ENCODE data around the gene DDX19B.
"Not testable (repeated sequence)": the region's sequence is repeated elsewhere in the genome, so short reads cannot be mapped to it uniquely, and the experiment has no call there.

DNA sequence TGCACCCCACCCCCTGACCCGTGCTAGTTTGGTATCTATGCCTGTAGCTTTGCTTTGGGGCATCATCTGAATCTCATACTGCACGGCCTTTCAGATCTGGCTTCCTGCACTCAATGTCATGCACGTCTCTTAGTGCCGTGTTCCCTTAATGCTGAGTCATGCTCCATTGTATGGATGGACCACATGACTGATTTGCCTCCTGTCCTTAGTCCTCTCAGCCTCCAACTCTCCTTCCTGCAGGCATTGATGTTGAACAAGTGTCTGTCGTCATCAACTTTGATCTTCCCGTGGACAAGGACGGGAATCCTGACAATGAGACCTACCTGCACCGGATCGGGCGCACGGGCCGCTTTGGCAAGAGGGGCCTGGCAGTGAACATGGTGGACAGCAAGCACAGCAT lies 33.7 kb downstream of the DDX19B start:
- TF ChIP-seq CTCF (IDR thresholded peaks at IDR 0.05 in 2 of 3, conservative IDR thresholded peaks at IDR 0.05 in 1 of 3; ENCODE audit: insufficient read depth in 2 of 3, low read depth in 1 of 3, low read length in 3 of 3); FOXM1 (IDR thresholded peaks at IDR 0.05; ENCODE audit: low read depth); FOXM1 (CRISPR knock-in tag; IDR thresholded peaks at IDR 0.05; ENCODE audit: low read depth); IRF2 (CRISPR knock-in tag; IDR thresholded peaks at IDR 0.05); ZBTB7A (IDR thresholded peaks at IDR 0.05; ENCODE audit: borderline replicate concordance, control insufficient read depth, low read depth, low read length); UBTF (IDR thresholded peaks at IDR 0.05; ENCODE audit: borderline replicate concordance in 1 of 2, low read depth in 2 of 2, low read length in 2 of 2): not testable (repeated sequence)
- TF ChIP-seq, protein P1, sequence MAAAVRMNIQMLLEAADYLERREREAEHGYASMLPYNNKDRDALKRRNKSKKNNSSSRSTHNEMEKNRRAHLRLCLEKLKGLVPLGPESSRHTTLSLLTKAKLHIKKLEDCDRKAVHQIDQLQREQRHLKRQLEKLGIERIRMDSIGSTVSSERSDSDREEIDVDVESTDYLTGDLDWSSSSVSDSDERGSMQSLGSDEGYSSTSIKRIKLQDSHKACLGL (CRISPR knock-in tag; IDR thresholded peaks at IDR 0.05; ENCODE audit: borderline replicate concordance, poor library complexity, severe bottlenecking): not testable (repeated sequence)
- TF ChIP-seq, protein P2, sequence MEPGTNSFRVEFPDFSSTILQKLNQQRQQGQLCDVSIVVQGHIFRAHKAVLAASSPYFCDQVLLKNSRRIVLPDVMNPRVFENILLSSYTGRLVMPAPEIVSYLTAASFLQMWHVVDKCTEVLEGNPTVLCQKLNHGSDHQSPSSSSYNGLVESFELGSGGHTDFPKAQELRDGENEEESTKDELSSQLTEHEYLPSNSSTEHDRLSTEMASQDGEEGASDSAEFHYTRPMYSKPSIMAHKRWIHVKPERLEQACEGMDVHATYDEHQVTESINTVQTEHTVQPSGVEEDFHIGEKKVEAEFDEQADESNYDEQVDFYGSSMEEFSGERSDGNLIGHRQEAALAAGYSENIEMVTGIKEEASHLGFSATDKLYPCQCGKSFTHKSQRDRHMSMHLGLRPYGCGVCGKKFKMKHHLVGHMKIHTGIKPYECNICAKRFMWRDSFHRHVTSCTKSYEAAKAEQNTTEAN (CRISPR knock-in tag; IDR thresholded peaks at IDR 0.05): not testable (repeated sequence)

Measured in K562 (cell line).